ENCODE data around the gene PPM1B.
A peak's percentile ranks its signal among the peaks of the same experiment; 100 is the strongest.

The PPM1B gene

DNA sequence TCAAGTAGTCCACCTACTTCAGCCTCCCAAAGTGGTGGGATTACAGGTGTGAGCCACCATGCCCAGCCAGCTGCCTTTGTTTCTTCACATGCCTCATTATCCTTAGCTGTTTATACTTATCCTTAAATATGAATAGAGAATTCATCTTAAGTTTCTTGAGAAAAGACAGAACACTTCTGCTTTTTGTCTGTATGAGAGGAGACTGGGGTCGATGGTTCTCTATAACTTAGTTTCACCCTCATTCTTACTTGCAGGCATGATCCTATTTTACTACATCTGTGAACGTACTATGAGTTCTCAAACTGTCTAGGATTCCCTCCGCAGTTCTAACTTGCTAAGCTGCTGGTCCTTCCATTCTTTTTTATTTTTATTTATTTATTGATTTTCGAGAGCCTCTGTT lies 20.4 kb downstream of the PPM1B start:
- Histone ChIP-seq H3K4me3 (replicated peaks; ENCODE audit: insufficient read depth, low read length) (no peak overlapping the region), H3K27ac (replicated peaks) (no peak overlapping the region), H3K27me3 (ENCODE audit: insufficient read depth, poor library complexity, severe bottlenecking) (no peaks in the 10 kb centered on the region)
- no peak for DNase-seq (ENCODE audit: low read depth in 1 of 2, low spot score in 1 of 2)
- no peak for TF ChIP-seq POLR2AphosphoS5 (IDR thresholded peaks at IDR 0.05; ENCODE audit: low read depth)
- TF ChIP-seq SPI1 (IDR thresholded peaks at IDR 0.05; ENCODE audit: borderline replicate concordance, low read depth) = peak; percentile 78

GRCh38 chr2:44190526-44190925 lies 21.9 kb downstream of the PPM1B start:
- H3K27me3 ChIP-seq (ENCODE audit: insufficient read depth, poor library complexity, severe bottlenecking) = no peaks in the 10 kb centered on the region

DNA sequence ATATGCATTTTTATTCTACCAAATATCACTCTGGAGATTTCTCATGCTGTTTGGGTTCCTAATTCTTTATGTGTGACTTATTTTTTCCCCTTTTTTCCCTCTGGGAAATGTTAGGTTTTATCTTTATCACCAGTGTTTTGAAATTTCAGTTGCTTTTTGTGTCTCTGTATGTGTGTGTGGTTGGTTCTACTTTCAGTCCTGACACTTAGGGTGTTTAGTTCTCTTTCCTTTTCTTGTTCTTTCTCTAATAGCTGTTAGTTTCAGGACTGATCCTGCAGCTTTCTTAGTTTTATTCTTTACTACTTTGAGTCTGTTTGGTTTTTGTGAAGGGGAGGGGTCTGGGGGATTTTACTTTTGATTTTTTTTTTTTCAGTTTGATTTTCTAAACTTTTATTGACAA lies 23.1 kb downstream of the PPM1B start:
- H3K27ac ChIP-seq (replicated peaks) = no peak overlapping the region
- no peak for TF ChIP-seq GABPA (IDR thresholded peaks at IDR 0.05; ENCODE audit: low read depth)
- TF ChIP-seq, protein P1, sequence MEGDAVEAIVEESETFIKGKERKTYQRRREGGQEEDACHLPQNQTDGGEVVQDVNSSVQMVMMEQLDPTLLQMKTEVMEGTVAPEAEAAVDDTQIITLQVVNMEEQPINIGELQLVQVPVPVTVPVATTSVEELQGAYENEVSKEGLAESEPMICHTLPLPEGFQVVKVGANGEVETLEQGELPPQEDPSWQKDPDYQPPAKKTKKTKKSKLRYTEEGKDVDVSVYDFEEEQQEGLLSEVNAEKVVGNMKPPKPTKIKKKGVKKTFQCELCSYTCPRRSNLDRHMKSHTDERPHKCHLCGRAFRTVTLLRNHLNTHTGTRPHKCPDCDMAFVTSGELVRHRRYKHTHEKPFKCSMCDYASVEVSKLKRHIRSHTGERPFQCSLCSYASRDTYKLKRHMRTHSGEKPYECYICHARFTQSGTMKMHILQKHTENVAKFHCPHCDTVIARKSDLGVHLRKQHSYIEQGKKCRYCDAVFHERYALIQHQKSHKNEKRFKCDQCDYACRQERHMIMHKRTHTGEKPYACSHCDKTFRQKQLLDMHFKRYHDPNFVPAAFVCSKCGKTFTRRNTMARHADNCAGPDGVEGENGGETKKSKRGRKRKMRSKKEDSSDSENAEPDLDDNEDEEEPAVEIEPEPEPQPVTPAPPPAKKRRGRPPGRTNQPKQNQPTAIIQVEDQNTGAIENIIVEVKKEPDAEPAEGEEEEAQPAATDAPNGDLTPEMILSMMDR (IDR thresholded peaks at IDR 0.05; ENCODE audit: insufficient read depth, low read length) = no peak
- TF ChIP-seq REST (IDR thresholded peaks at IDR 0.05; ENCODE audit: insufficient replicate concordance, low read depth) = no peak
- no peak for TF ChIP-seq SPI1 (IDR thresholded peaks at IDR 0.05; ENCODE audit: borderline replicate concordance, low read depth)
- no peak for TF ChIP-seq POLR2AphosphoS5 (IDR thresholded peaks at IDR 0.05; ENCODE audit: low read depth)
- DNase-seq (ENCODE audit: low read depth in 1 of 2, low spot score in 1 of 2) = no peak
- no peak overlapping the region for H3K4me3 ChIP-seq (replicated peaks; ENCODE audit: insufficient read depth, low read length)
- no peaks in the 10 kb centered on the region for H3K27me3 ChIP-seq (ENCODE audit: insufficient read depth, poor library complexity, severe bottlenecking)

More at GRCh38 chr2:44190526-44190925, 21.9 kb downstream of the PPM1B start:
- TF ChIP-seq GABPA (IDR thresholded peaks at IDR 0.05; ENCODE audit: low read depth) = no peak
- TF ChIP-seq POLR2AphosphoS5 (IDR thresholded peaks at IDR 0.05; ENCODE audit: low read depth) = no peak
- TF ChIP-seq, protein P1 (IDR thresholded peaks at IDR 0.05; ENCODE audit: insufficient read depth, low read length) = no peak
- TF ChIP-seq SPI1 (IDR thresholded peaks at IDR 0.05; ENCODE audit: borderline replicate concordance, low read depth) = no peak
- DNase-seq (ENCODE audit: low read depth in 1 of 2, low spot score in 1 of 2) = no peak
- H3K4me3 ChIP-seq (replicated peaks; ENCODE audit: insufficient read depth, low read length) = no peak overlapping the region
- no peak overlapping the region for H3K27ac ChIP-seq (replicated peaks)

DNA sequence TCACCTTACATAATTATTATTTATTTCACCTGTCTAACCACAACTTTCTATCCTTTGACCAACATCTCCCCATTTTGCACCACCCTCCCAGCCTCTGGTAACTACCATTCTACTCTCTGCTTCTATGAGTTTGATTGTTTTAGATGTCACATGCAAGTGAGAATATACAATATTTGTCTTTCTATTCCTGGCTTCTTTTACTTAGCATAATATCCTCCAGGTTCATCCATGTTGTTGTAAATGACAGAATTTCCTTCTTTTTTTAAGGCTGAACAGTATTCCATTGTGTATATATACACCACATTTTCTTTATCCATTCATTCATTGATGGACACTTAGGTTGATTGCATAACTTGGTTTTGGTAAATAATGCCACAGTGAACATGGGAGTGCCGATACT lies 24.0 kb downstream of the PPM1B start:
- Histone ChIP-seq H3K27ac (replicated peaks) (no peak overlapping the region), H3K27me3 (ENCODE audit: insufficient read depth, poor library complexity, severe bottlenecking) (no peaks in the 10 kb centered on the region), H3K4me3 (replicated peaks; ENCODE audit: insufficient read depth, low read length) (no peak overlapping the region)
- DNase-seq (ENCODE audit: low read depth in 1 of 2, low spot score in 1 of 2) = no peak
- no peak for TF ChIP-seq GABPA (IDR thresholded peaks at IDR 0.05; ENCODE audit: low read depth)
- no peak for TF ChIP-seq REST (IDR thresholded peaks at IDR 0.05; ENCODE audit: insufficient replicate concordance, low read depth)
- no peak for TF ChIP-seq SPI1 (IDR thresholded peaks at IDR 0.05; ENCODE audit: borderline replicate concordance, low read depth)
- TF ChIP-seq, protein P1 (IDR thresholded peaks at IDR 0.05; ENCODE audit: insufficient read depth, low read length) = no peak
- TF ChIP-seq POLR2AphosphoS5 (IDR thresholded peaks at IDR 0.05; ENCODE audit: low read depth) = no peak
